22Rv1 (cell line): ENCODE data around the gene PDGFD.

Experiments
- CTCF ChIP-seq: fragments of 450-650 bp; IDR thresholded peaks from 2 replicates; pipeline ENCODE4 v1.5.1; 2017; ENCODE audit warnings: mild to moderate bottlenecking
- ZFX ChIP-seq: fragments of 450-650 bp; IDR thresholded peaks from 2 replicates; pipeline ENCODE4 v1.6.1; 2017; ENCODE audit warnings: antibody characterized with exemption, borderline replicate concordance

GRCh38 chr11:103949781-103950180 lies 214.2 kb downstream of the PDGFD start:
- TF ChIP-seq CTCF = no peak
- no peak for TF ChIP-seq ZFX
